Mesendoderm (in vitro differentiated cells): ENCODE results near the gene C1orf116.

Experiments used
- DNase-seq: peaks from one replicate; pipeline ENCODE4 v3.0.0; 2013
- H2AK5ac ChIP-seq: 2 replicates; pipeline ENCODE4 v1.6.1; 2013; ENCODE audit warnings: low read length, inconsistent platforms
- H2BK120ac ChIP-seq: 2 replicates; pipeline ENCODE4 v1.6.1; 2013; ENCODE audit warnings: low read depth, mild to moderate bottlenecking, low read length, moderate library complexity, mixed read lengths
- H2BK15ac ChIP-seq: replicated peaks from 2 replicates; pipeline ENCODE4 v1.6.1; 2013; ENCODE audit warnings: low read depth, mild to moderate bottlenecking, moderate library complexity
- H2BK5ac ChIP-seq: 2 replicates; pipeline ENCODE4 v1.6.1; 2013; ENCODE audit warnings: low read length, inconsistent platforms
- H3K18ac ChIP-seq: 2 replicates; pipeline ENCODE4 v1.6.1; 2013; ENCODE audit warnings: mild to moderate bottlenecking, low read length, mixed read lengths
- H3K23ac ChIP-seq: one replicate; pipeline ENCODE4 v1.6.1; 2013; ENCODE audit warnings: low read length
- H3K27ac ChIP-seq: 2 replicates; pipeline ENCODE4 v1.5.1; 2013; ENCODE audit warnings: low read depth, mild to moderate bottlenecking, inconsistent platforms, low read length, moderate library complexity
- H3K27me3 ChIP-seq: 2 replicates; pipeline ENCODE4 v1.6.1; 2013; ENCODE audit warnings: low read length, control low read depth, mild to moderate bottlenecking, inconsistent platforms; ENCODE audit not compliant: insufficient read depth, poor library complexity
- H3K36me3 ChIP-seq: 2 replicates; pipeline ENCODE4 v1.6.1; 2013; ENCODE audit warnings: low read length, inconsistent platforms; ENCODE audit not compliant: control insufficient read depth, insufficient read depth
- H3K4ac ChIP-seq: one replicate; pipeline ENCODE4 v1.6.1; 2013; ENCODE audit warnings: low read depth, mild to moderate bottlenecking, low read length, moderate library complexity
- H3K4me1 ChIP-seq: 2 replicates; pipeline ENCODE4 v1.6.1; 2013; ENCODE audit warnings: low read depth, low read length, inconsistent platforms; ENCODE audit not compliant: control insufficient read depth
- H3K4me2 ChIP-seq: 2 replicates; pipeline ENCODE4 v1.6.1; 2013; ENCODE audit warnings: low read length
- H3K4me3 ChIP-seq: 2 replicates; pipeline ENCODE4 v1.5.1; 2013; ENCODE audit warnings: mild to moderate bottlenecking, low read length
- H3K56ac ChIP-seq: one replicate; pipeline ENCODE4 v1.6.1; 2013; ENCODE audit warnings: low read length
- H3K79me1 ChIP-seq: 2 replicates; pipeline ENCODE4 v1.6.1; 2013; ENCODE audit warnings: low read length, inconsistent platforms
- H3K79me2 ChIP-seq: 2 replicates; pipeline ENCODE4 v1.6.1; 2013; ENCODE audit warnings: mild to moderate bottlenecking, low read length; ENCODE audit not compliant: control insufficient read depth, insufficient read depth
- H3K9ac ChIP-seq: 2 replicates; pipeline ENCODE4 v1.6.1; 2013; ENCODE audit warnings: low read length, inconsistent platforms
- H4K5ac ChIP-seq: one replicate; pipeline ENCODE4 v1.6.1; 2013; ENCODE audit warnings: low read length
- H4K8ac ChIP-seq: one replicate; pipeline ENCODE4 v1.6.1; 2013; ENCODE audit warnings: low read depth, mild to moderate bottlenecking, control low read depth, low read length, moderate library complexity
- WGBS: extraction: QIAGEN DNeasy Blood & Tissue Kit; methylation state at CpG from one replicate; pipeline ENCODE4 v1.1.7; 2013; ENCODE audit warnings: low lambda C conversion rate, missing lambda C conversion rate; ENCODE audit not compliant: insufficient coverage; ENCODE audit errors: extremely low coverage; 5-methylcytosine and 5-hydroxymethylcytosine counted together

The C1orf116 gene

GRCh38 chr1:207020065-207020708, 12.4 kb downstream of the C1orf116 start:
- Histone ChIP-seq H2BK5ac (no peak overlapping the region), H2BK15ac (no peak overlapping the region), H3K27ac (no peak overlapping the region), H3K4me2 (no peak overlapping the region), H2BK120ac (no peak overlapping the region), H2AK5ac (no peak overlapping the region), H3K27me3 (no peaks in the 10 kb centered on the region), H3K23ac (no peak overlapping the region), H3K79me1 (no peaks in the 10 kb centered on the region), H4K8ac (no peak overlapping the region), H4K5ac (no peak overlapping the region), H3K4ac (no peak overlapping the region), H3K56ac (no peak overlapping the region), H3K9ac (no peak overlapping the region), H3K79me2 (no peaks in the 10 kb centered on the region), H3K4me1 (peaks cover 7% of the 10 kb centered on the region), H3K18ac (no peak overlapping the region), H3K4me3 (no peak overlapping the region), H3K36me3 (no peaks in the 10 kb centered on the region)
- DNase-seq, result no peak
- no CpG with 5 or more reads among the region's 9 CpGs for WGBS

GRCh38 chr1:207019661-207020060, 12.9 kb downstream of the C1orf116 start:
- Histone ChIP-seq H3K23ac (no peak overlapping the region), H2BK5ac (no peak overlapping the region), H3K27ac (no peak overlapping the region), H2BK120ac (no peak overlapping the region), H2BK15ac (no peak overlapping the region), H3K18ac (no peak overlapping the region), H3K79me1 (no peaks in the 10 kb centered on the region), H3K36me3 (no peaks in the 10 kb centered on the region), H3K79me2 (no peaks in the 10 kb centered on the region), H4K8ac (no peak overlapping the region), H3K4me3 (no peak overlapping the region), H2AK5ac (no peak overlapping the region), H3K9ac (no peak overlapping the region), H3K4me2 (no peak overlapping the region), H3K56ac (no peak overlapping the region), H4K5ac (no peak overlapping the region), H3K27me3 (no peaks in the 10 kb centered on the region), H3K4ac (no peak overlapping the region), H3K4me1 (peaks cover 4% of the 10 kb centered on the region)
- no CpG with 5 or more reads among the region's 2 CpGs for WGBS
- no peak for DNase-seq

GRCh38 chr1:207019161-207019560, 13.4 kb downstream of the C1orf116 start:
- Histone ChIP-seq H3K27ac (no peak overlapping the region), H3K23ac (no peak overlapping the region)

GRCh38 chr1:207018707-207019106, 13.8 kb downstream of the C1orf116 start:
- no peaks in the 10 kb centered on the region for H3K79me2 ChIP-seq
- H3K18ac ChIP-seq, result no peak overlapping the region
- H2BK120ac ChIP-seq, result no peak overlapping the region
- no peak overlapping the region for H2AK5ac ChIP-seq
- no peak overlapping the region for H2BK5ac ChIP-seq
- no peaks in the 10 kb centered on the region for H3K4me1 ChIP-seq
- H3K4ac ChIP-seq, result no peak overlapping the region
- no peak for DNase-seq
- no CpG with 5 or more reads among the region's 4 CpGs for WGBS
- H3K79me1 ChIP-seq, result no peaks in the 10 kb centered on the region
- H2BK15ac ChIP-seq, result no peak overlapping the region
- H4K5ac ChIP-seq, result no peak overlapping the region
- no peaks in the 10 kb centered on the region for H3K27me3 ChIP-seq
- H3K56ac ChIP-seq, result no peak overlapping the region
- H3K36me3 ChIP-seq, result no peaks in the 10 kb centered on the region
- H3K4me2 ChIP-seq, result no peak overlapping the region
- no peak overlapping the region for H3K9ac ChIP-seq
- no peak overlapping the region for H3K27ac ChIP-seq
- H3K23ac ChIP-seq, result no peak overlapping the region
- H3K4me3 ChIP-seq, result no peak overlapping the region
- H4K8ac ChIP-seq, result no peak overlapping the region

More at GRCh38 chr1:207019161-207019560, 13.4 kb downstream of the C1orf116 start:
- Histone ChIP-seq H4K8ac (no peak overlapping the region), H3K36me3 (no peaks in the 10 kb centered on the region), H3K79me2 (no peaks in the 10 kb centered on the region), H2BK5ac (no peak overlapping the region), H3K4ac (no peak overlapping the region), H3K18ac (no peak overlapping the region), H4K5ac (no peak overlapping the region), H2AK5ac (no peak overlapping the region), H2BK15ac (no peak overlapping the region), H3K9ac (no peak overlapping the region), H2BK120ac (no peak overlapping the region), H3K27me3 (no peaks in the 10 kb centered on the region), H3K4me1 (peaks cover under 1% of the 10 kb centered on the region), H3K56ac (no peak overlapping the region), H3K4me3 (no peak overlapping the region), H3K4me2 (no peak overlapping the region), H3K79me1 (no peaks in the 10 kb centered on the region)
- no peak for DNase-seq
- no CpG with 5 or more reads among the region's 2 CpGs for WGBS

- no peaks in the 10 kb centered on the region for H3K36me3 ChIP-seq
- no peak overlapping the region for H2AK5ac ChIP-seq
- no peak overlapping the region for H3K56ac ChIP-seq
- no peak overlapping the region for H3K9ac ChIP-seq
- no peak overlapping the region for H3K27ac ChIP-seq
- no peak overlapping the region for H3K18ac ChIP-seq
- no peak overlapping the region for H4K5ac ChIP-seq
- no peak overlapping the region for H2BK15ac ChIP-seq
- H3K27me3 ChIP-seq, result no peaks in the 10 kb centered on the region
- H3K79me1 ChIP-seq, result no peaks in the 10 kb centered on the region
- no peak overlapping the region for H3K4me3 ChIP-seq
- WGBS, result no CpG with 5 or more reads among the region's 7 CpGs
- H4K8ac ChIP-seq, result no peak overlapping the region
- H3K79me2 ChIP-seq, result no peaks in the 10 kb centered on the region
- no peak overlapping the region for H3K23ac ChIP-seq
- DNase-seq, result no peak
- H3K4me1 ChIP-seq, result no peaks in the 10 kb centered on the region
- H3K4me2 ChIP-seq, result no peak overlapping the region
- no peak overlapping the region for H2BK120ac ChIP-seq
- no peak overlapping the region for H2BK5ac ChIP-seq
- H3K4ac ChIP-seq, result no peak overlapping the region
These were observed 14.7 kb downstream of the C1orf116 start for GRCh38 chr1:207017615-207018559.
